ENCODE measurements around the gene REPS1.
A peak's percentile ranks its signal among the peaks of the same experiment; 100 is the strongest.
"Not testable (repeated sequence)": the region's sequence is repeated elsewhere in the genome, so short reads cannot be mapped to it uniquely, and the experiment has no call there.

Gene REPS1

GRCh38 chr6:138987643-138988468 lies at the start of gene REPS1:
Gene REPS1, minus strand, starts transcription at chr6:138988253. Its CDS starts 571 bp downstream, at chr6:138987682.
- peak; percentile 95 for DNase-seq

DNA sequence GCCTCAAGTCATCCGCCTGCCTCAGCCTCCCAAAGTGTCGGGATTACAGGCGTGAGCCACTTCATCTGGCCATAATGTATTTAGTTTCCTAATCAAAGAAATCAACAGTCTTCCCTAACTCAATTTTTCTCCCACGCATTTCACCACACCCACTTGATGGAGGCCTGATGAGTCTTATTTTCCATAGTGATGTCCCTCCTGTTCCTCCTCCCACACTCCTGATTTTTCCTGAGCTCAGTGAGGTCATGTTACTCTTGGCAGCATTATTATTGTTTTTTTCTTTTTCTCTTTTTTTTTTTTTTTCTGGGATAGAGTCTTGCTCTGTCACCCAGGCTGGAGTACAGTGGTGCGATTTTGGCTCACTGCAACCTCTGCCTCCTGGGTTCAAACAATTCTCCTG lies 49.4 kb upstream of the REPS1 start:
- no peak for DNase-seq

GRCh38 chr6:139030228-139030963 lies 42.3 kb upstream of the REPS1 start:
- no peak for DNase-seq

GRCh38 chr6:139029470-139030227 lies 41.6 kb upstream of the REPS1 start:
- no peak for DNase-seq

DNA sequence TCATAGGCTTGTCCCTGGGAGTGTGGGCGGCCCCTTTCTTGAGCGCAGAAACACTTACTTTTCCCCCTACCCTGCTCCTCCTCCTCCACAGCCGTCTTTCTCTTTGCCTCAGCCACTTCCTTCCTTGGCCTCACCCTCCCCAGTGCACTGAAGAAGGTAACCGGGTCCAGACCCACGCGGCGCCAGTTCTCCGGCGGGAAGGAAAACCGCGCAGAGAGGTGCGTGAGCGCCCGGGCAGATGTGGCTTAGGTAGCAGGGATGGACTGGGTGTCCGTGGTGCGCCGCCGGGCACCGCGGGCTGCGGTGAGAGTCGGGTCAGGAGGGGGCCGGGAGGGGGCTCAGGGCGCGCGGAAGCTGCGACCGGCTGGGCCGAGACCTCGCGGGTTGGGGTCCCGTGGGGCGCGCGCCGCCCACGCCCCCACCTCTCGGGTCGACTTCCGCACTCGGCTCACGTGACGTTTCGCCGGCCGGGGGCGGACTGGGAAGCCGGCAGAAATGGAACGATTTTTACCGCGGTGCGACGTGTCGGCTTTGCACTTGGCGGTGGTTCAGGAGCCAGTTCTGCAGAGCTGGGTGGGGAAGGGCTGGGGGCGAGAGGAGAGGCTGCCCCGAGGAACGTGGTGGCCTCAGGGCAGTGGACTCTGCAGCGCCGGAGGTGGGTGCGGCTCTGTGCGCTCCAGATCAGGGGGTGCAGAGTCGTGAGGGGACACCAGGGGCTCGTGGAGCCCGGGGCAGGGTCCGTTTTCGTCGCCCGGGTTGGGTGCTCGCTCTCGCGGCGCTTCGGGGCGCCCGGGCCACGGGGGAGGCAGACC lies 40.8 kb upstream of the REPS1 start, which contains the start of gene ABRACL:
Gene ABRACL (plus strand): TSS at position 88 of the 812 bp plus-strand sequence. CDS start 5,416 bp downstream, outside the sequence.
- DNase-seq, result peak; percentile 76

DNA sequence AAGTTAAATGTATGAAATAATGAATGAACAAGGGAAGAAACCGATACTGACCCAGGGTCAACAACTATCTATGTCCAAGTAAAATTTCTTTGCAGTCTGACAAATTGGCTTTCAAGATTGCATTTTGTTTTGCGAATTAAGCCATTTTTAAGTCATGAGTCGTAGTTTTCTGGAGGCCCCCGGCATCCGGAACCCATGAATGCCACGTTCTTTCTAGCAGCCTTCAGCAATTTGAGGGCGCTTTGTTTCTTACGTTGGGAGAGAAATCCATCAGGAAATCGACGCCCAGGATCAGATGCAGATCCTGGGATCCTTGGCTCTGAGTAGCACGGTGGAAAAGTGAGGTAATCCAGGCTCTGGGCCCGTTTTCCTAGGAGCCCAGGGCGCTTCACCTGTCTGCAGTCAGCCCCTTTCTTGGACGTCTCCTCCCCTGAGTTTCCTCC lies 40.2 kb upstream of the REPS1 start:
- no peak for DNase-seq

DNA sequence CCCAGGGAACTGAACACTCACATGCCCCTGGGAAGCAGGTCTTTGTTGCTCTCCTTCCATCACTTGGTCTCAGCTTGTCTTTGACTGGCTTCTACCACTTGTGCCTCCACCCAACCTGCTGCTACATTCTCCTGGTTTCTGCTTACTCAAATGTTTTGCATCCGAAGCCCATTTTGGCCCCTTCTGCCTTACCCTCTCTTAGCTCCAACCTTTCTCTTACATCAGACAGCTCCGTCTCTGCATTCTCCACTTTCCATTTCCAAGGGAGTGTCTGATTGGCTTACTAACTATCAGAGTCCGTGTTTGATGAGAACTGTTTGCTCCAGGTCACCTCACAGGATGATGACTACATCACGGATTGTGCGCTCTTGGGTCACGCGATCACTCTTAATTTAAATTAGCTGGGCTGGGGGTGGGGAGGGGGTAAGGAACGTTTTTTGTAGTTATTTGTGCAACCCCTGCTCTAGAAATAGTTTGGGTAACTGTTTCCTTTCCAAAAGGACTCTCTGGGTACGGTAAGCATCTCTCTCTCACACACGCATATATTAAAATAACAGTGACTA lies 39.6 kb upstream of the REPS1 start:
- DNase-seq, result peak; percentile 35

- DNase-seq, result not testable (repeated sequence)
Measured at GRCh38 chr6:139025416-139025815, 37.4 kb upstream of the REPS1 start.

DNA sequence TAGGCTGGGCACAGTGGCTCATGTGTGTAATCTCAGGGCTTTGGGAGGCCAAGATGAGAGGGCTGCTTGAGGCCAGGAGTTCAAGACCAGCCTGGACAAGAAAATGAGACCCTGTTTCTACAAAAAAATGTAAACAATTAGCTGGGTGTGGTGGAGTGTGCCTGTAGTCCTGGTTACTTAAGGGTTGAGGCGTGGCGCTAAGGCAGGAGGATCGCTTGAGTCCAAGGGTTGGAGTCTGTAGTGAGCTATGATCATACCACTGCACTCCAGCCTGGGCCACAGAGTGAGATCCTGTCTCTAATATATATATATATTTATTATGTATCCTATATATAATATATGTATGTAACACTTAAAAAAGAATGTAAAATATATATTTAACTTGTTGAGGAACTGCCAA lies 32.6 kb upstream of the REPS1 start:
- no peak for DNase-seq

GRCh38 chr6:139019722-139020121 lies 31.7 kb upstream of the REPS1 start:
- no peak for DNase-seq

DNA sequence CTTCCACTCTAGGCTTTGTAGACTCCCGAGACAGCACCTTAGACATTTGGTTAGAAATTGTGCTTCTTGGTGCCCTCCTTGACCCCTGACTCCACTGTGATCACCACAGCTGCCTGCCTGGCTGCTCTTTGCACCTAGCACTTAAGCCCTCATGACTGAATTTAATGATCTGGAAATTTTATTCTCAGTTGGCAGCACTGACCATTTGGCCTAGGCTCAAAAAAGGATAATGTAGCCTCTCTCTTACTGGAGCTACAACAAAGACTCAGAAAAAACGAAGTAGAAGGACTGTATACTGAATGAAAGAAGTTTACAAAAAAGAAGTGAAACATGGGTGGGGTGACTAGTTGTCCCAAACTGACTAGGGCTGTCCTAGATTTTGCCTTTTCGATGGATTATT lies 29.2 kb upstream of the REPS1 start:
- DNase-seq, result no peak

DNA sequence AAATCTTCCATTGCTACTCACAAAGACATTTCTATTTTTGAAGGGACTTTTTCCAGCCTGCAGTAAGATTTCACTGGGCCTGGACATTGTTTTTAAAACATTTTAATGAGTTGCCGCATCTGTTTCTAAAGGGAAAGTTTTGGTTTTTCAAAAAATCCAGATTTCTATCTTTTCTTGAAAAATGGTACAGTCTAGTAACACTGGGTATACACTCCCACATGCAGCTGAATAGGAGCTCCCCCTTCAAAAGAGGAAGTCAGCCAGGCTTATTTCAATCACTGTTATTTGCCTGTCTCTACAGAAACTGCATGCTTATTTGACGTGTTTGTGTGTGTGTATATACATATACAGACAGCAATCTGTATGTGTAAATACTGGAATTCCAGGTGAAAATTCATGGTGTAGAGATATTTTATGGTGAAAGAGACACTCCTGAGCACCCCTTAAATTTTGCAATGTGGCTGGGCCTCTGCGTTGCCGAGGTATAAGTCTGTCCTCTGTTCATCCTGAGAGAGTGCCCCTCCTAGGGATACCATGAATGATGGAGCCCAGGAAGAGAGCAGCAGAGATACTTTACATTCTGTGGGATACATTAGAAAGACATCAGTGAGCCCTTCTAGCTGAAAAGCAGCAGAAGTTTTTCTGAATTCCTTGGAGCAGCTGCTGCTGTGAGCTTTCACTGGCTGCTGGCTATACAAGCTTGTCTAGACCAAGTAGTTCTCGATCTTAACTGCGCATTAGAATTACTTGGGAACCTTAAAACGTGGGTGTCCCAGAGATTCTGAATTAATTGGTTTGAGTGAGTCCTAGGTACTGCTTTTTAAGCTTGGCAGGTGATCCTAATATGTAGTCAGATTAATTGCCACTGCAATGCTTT lies 28.5 kb upstream of the REPS1 start:
- no peak for DNase-seq

GRCh38 chr6:139014945-139015344 lies 26.9 kb upstream of the REPS1 start:
- DNase-seq, result no peak

- DNase-seq, result no peak
Measured at GRCh38 chr6:139013185-139013800, 25.2 kb upstream of the REPS1 start.

GRCh38 chr6:139011980-139012379 lies 23.9 kb upstream of the REPS1 start:
- DNase-seq, result no peak

DNA sequence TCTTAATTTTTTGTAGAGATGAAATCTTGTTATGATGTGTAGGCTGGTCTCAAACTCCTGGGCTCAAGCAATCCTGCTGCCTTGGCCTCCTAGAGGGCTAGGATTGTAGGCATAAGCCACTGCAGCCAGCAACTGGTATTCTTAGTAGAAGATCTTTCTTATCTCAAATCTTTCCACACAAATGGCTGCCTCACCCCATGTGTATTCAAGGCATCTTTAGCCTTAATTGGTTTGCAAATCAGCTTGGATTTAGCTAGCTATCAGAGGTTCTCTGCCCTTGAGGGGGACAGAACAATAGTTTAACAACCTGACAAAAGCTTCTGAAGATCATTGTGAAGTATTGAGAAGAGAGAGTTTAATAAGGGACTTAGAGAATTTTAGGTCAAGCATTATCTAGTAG lies 22.6 kb upstream of the REPS1 start:
- DNase-seq, result no peak

DNA sequence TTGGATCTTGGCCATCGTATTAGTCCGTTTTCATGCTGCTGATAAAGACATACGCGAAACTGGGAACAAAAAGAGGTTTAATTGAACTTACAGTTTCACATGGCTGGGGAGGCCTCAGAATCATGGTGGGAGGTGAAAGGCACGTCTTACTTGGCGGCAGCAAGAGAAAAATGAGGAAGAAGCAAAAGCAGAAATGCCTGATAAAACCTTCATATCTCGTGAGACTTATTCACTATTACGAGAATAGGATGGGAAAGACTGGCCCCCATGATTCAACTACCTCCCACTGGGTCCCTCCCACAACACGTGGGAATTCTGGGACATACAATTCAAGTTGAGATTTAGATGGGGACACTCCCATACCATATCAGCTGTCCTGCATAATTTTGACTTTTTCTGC lies 20.1 kb upstream of the REPS1 start:
- DNase-seq, result no peak

GRCh38 chr6:139007428-139007827 lies 19.4 kb upstream of the REPS1 start:
- no peak for DNase-seq

DNA sequence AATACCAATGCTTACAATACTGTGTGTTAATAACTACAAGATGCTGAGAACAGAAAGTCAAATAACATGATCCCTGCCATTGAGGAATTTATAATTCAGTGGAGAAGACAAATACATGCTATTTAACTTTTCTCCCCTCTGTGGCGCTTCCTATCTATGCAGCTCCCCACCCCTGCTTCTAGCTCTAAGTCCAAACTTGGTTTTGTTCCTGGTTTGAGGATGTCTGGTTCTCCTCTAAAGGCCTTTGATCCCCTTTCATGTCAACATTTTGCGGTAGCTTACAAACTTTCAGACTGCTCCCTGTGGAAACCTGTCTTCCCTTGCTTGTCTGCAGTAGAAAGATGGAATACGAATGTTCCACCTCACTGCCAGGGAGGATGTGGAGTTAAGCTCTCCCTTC lies 18.4 kb upstream of the REPS1 start:
- no peak for DNase-seq

GRCh38 chr6:139003751-139004150 lies 15.7 kb upstream of the REPS1 start:
- no peak for DNase-seq

Measured in activated CD4-positive, CD25-positive, alpha-beta regulatory T cell treated with anti-CD3 and anti-CD28 coated beads, Interleukin-2, amount 50 U/mL, for 72 hours (primary cell).